WTC11 (cell line): ENCODE results near the gene AJAP1.

Experiments used
- CBFB ChIP-seq: sonication (generic); formaldehyde crosslinking; IDR thresholded peaks from 2 replicates; pipeline ENCODE4 v1.8.1; 2022; ENCODE audit warnings: mild to moderate bottlenecking, low read depth, missing genetic modification reagents
- FOXK1 ChIP-seq: sonication (generic); formaldehyde crosslinking; IDR thresholded peaks from 2 replicates; pipeline ENCODE4 v1.8.0; 2022; ENCODE audit warnings: mild to moderate bottlenecking, moderate library complexity, missing genetic modification reagents
- NFATC4 ChIP-seq: fragments of 250-450 bp; sonication (Bioruptor Pico); IDR thresholded peaks from 2 replicates; pipeline ENCODE4 v1.9.0; 2021; ENCODE audit warnings: mild to moderate bottlenecking
- SMAD3 ChIP-seq: sonication (generic); formaldehyde crosslinking; IDR thresholded peaks from 2 replicates; pipeline ENCODE4 v1.8.0; 2022; ENCODE audit warnings: missing genetic modification reagents, mild to moderate bottlenecking, borderline replicate concordance
- ZNF121 ChIP-seq: sonication (generic); formaldehyde crosslinking; IDR thresholded peaks from 2 replicates; pipeline ENCODE4 v1.8.0; 2023; ENCODE audit warnings: missing genetic modification reagents
- ZNF232 ChIP-seq: sonication (generic); formaldehyde crosslinking; IDR thresholded peaks from 2 replicates; pipeline ENCODE4 v1.8.0; 2022; ENCODE audit warnings: mild to moderate bottlenecking, missing genetic modification reagents
- TF ChIP-seq, protein P1 (sequence below): sonication (generic); formaldehyde crosslinking; IDR thresholded peaks from 2 replicates; pipeline ENCODE4 v1.8.0; 2022; ENCODE audit warnings: mild to moderate bottlenecking, missing genetic modification reagents
- TF ChIP-seq, protein P2 (sequence below): fragments of 200-600 bp; IDR thresholded peaks from 2 replicates; pipeline ENCODE4 v1.8.0; 2022; ENCODE audit warnings: antibody characterized with exemption
- TF ChIP-seq, protein P3 (sequence below): sonication (generic); formaldehyde crosslinking; IDR thresholded peaks from 2 replicates; pipeline ENCODE4 v1.8.1; 2023; ENCODE audit warnings: mild to moderate bottlenecking, missing genetic modification reagents, moderate library complexity
- TF ChIP-seq, protein P4 (sequence below): sonication (generic); formaldehyde crosslinking; conservative IDR thresholded peaks from 2 replicates; pipeline ENCODE4 v1.8.1; 2022; ENCODE audit warnings: mild to moderate bottlenecking, missing genetic modification reagents

DNA sequence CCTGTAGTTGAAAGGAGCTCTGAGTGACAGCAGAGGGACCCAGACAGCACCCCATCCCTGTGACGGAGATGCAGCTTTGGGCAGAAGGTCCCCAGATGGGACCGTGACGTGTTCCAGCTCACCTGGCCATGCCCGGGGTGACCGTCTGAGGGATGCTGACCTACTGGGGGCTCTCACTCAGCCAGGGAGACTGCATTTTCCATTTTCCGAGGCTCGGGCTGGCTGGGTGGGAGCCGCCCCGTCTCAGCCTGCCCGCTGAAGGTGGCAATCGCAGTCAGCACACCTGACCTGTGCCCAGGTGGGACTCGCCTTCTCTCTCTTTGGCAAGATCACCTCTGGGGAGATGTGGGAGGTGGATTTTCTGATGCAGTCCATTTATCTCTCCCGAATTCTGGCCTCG lies 127.2 kb downstream of the AJAP1 start:
- TF ChIP-seq ZNF232 = no peak
- TF ChIP-seq, protein P1, sequence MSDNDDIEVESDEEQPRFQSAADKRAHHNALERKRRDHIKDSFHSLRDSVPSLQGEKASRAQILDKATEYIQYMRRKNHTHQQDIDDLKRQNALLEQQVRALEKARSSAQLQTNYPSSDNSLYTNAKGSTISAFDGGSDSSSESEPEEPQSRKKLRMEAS (CRISPR knock-in tag) = no peak
- TF ChIP-seq, protein P2, sequence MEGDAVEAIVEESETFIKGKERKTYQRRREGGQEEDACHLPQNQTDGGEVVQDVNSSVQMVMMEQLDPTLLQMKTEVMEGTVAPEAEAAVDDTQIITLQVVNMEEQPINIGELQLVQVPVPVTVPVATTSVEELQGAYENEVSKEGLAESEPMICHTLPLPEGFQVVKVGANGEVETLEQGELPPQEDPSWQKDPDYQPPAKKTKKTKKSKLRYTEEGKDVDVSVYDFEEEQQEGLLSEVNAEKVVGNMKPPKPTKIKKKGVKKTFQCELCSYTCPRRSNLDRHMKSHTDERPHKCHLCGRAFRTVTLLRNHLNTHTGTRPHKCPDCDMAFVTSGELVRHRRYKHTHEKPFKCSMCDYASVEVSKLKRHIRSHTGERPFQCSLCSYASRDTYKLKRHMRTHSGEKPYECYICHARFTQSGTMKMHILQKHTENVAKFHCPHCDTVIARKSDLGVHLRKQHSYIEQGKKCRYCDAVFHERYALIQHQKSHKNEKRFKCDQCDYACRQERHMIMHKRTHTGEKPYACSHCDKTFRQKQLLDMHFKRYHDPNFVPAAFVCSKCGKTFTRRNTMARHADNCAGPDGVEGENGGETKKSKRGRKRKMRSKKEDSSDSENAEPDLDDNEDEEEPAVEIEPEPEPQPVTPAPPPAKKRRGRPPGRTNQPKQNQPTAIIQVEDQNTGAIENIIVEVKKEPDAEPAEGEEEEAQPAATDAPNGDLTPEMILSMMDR = no peak
- TF ChIP-seq, protein P3, sequence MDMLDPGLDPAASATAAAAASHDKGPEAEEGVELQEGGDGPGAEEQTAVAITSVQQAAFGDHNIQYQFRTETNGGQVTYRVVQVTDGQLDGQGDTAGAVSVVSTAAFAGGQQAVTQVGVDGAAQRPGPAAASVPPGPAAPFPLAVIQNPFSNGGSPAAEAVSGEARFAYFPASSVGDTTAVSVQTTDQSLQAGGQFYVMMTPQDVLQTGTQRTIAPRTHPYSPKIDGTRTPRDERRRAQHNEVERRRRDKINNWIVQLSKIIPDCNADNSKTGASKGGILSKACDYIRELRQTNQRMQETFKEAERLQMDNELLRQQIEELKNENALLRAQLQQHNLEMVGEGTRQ (CRISPR knock-in tag) = no peak
- TF ChIP-seq CBFB = no peak
- TF ChIP-seq, protein P4, sequence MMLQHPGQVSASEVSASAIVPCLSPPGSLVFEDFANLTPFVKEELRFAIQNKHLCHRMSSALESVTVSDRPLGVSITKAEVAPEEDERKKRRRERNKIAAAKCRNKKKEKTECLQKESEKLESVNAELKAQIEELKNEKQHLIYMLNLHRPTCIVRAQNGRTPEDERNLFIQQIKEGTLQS (CRISPR knock-in tag) = no peak
- no peak for TF ChIP-seq FOXK1 (CRISPR knock-in tag)
- TF ChIP-seq NFATC4 (CRISPR knock-in tag) = no peak
- TF ChIP-seq SMAD3 (CRISPR knock-in tag) = no peak
- TF ChIP-seq ZNF121 (CRISPR knock-in tag) = no peak
